LNCAP (cell line): Measurements from ENCODE around the gene TOP2A.

ENCODE experiments used
- CTCF ChIP-seq: fragments of 450-650 bp; IDR thresholded peaks from 2 replicates; pipeline ENCODE4 v1.5.1; 2017; ENCODE audit warnings: mild to moderate bottlenecking

Gene TOP2A

GRCh38 chr17:40418428-40418706 is 671 bp upstream of the TOP2A start:
- no peak for TF ChIP-seq CTCF

GRCh38 chr17:40417258-40417608 is 463 bp downstream of the TOP2A start:
- TF ChIP-seq CTCF, result no peak

GRCh38 chr17:40416671-40417070 is 1.0 kb downstream of the TOP2A start:
- TF ChIP-seq CTCF, result no peak

DNA sequence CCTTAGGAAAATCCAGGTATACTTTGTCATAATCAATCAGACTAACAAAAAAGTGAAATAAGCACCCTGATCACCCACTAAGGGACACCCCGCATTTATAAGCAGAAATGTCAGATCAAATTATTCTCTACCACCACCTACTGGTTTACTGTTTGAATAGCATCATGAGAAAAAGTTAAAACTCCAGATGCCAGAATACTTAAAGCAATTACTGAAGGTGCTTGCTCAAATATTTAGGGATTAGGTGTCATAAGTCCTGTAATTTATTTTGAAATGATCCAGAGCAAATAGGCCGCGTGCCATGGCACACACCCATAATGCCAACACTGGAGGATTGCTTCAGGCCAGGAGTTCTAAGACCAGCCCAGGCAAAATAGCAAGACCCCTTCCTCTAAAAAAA is 2.3 kb downstream of the TOP2A start:
- peak; percentile 70 for TF ChIP-seq CTCF

DNA sequence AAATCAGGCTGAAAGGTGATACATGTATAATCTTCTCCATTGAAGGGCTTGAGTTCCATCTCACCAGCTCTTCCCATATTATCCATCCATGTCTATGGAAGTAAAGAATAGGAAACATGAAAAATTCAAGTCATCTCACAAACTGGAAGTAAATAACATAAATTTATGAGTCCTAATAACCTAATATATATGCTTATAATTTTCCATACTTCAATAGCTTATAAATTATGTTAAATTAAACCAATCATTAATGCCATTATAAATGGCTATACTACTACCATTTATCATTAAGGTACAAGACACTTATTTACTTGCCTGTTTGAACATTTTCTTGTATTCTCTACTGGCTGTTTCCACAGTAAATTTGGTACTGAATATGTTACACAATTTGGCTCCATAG is 4.8 kb downstream of the TOP2A start:
- TF ChIP-seq CTCF, result no peak

GRCh38 chr17:40411821-40412220 is 5.9 kb downstream of the TOP2A start:
- no peak for TF ChIP-seq CTCF

DNA sequence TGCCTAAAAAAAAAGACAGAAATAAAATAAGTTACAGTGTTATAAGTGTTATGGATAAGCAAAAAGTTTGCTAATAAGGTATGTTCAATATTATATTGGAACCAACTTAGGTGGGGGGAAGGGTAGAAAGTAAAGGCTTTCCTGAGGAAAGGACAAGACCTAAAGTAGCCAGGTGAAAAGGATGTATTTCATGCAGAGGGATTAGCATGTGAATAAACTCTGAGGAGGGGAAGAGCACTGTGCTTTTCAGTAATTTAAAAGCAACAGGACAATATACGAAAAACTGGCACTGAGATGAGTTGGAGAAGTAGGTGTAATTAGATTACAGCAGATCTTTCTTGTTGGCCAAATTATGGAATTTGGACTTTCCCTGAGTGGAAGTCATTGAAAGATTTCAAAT is 7.6 kb downstream of the TOP2A start:
- no peak for TF ChIP-seq CTCF

DNA sequence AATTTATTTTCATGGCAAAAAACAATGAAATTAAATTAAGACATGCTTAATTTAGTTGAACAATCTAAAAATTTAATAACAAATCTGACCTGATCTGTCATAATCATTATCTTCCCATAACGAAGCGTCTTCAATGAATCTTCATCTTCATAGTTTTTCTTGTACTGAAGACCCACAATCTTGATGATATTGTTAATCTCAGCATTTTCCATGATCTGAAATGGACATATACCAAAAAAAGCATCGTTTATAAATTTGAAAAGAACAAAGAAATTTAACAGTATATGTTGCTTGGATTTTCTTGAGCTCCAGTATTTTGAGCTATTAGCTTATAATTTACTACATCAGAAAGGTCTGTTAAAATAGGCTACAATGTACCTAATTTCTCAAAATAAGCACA is 10.2 kb downstream of the TOP2A start:
- no peak for TF ChIP-seq CTCF
